Right ventricle myocardium superior (tissue), 1 donor: ENCODE data around the gene BAG1. TPM values are rescaled to one million over a fixed set of nuclear protein-coding genes. Genes with fewer than 3 reads are reported as not detected.

Experiments
- ATAC-seq: fragments of 200-7000 bp; cut with Tn5 transposase; one replicate; pipeline ENCODE4 v1.9.1; 2020; ENCODE audit warnings: mild to moderate bottlenecking; ENCODE audit not compliant: poor library complexity
- DNase-seq: peaks from one replicate; pipeline ENCODE4 v3.0.0-alpha.2; 2020
- intact Hi-C: fragments of 100-400 bp; cut with DNase I; formaldehyde crosslinking; loops from one replicate; pipeline ENCODE4 v1.11.2; 2022
- long read RNA-seq: library from polyadenylated mRNA; unstranded; transcript quantifications from one replicate; pipeline ENCODE4 v2.0.0, GENCODE V29; 2021
- total RNA-seq: library from RNA; stranded (reverse); fragmentation: NEBNext Ultra II Directional; extraction: Animal tissue kit (Norgen Biotek cat#: 25700); gene quantifications from one replicate; pipeline ENCODE4 v1.2.1, GENCODE V29; 2021
- donor health status: DM: no; HTN: yes; CAD: no; lungs with severe emphysema.

BAG1 gene
- 131 TPM for total RNA-seq
- long read RNA-seq, transcript BAG1-210 (7 exons, 3,786 nt), result major isoform, 220 of 227 reads
- long read RNA-seq, partial matches to known transcripts, result 0 of 227 reads
- long read RNA-seq, other reads (novel, unspliced or antisense), result 7 of 227 reads

GRCh38 chr9:33264473-33265177, at the start of gene BAG1, which contains the start of gene CHMP5:
BAG1 (minus strand) TSS chr9:33264708.
CHMP5 (plus strand) TSS chr9:33265049; CDS start chr9:33265079, 30 bp downstream.
- peak; percentile 100 for DNase-seq
- peak; percentile 98 for ATAC-seq
- intact Hi-C loops, result no loop called here

GRCh38 chr9:33311953-33312352, 47.4 kb upstream of the BAG1 start:
- no peak for ATAC-seq
- no peak for DNase-seq
- intact Hi-C loops, result no loop called here

- DNase-seq, result no peak
- ATAC-seq, result no peak
- intact Hi-C loops, result no loop called here
These were observed 46.2 kb upstream of the BAG1 start for GRCh38 chr9:33310748-33311147.

- intact Hi-C loops, result no loop called here
- ATAC-seq (no peak), DNase-seq (no peak)
These were observed 45.4 kb upstream of the BAG1 start for GRCh38 chr9:33309903-33310302.

GRCh38 chr9:33307067-33307466, 42.6 kb upstream of the BAG1 start:
- DNase-seq (no peak), ATAC-seq (no peak)
- intact Hi-C loops, result no loop called here

- intact Hi-C loops, result no loop called here
- DNase-seq (no peak), ATAC-seq (no peak)
These were observed 41.5 kb upstream of the BAG1 start for GRCh38 chr9:33306037-33306436.

- ATAC-seq, result no peak
- intact Hi-C loops, result no loop called here
- no peak for DNase-seq
These were observed 39.9 kb upstream of the BAG1 start for GRCh38 chr9:33304362-33304761.

- ATAC-seq, result no peak
- intact Hi-C loops, result no loop called here
These were observed 36.0 kb upstream of the BAG1 start for GRCh38 chr9:33300546-33300945.

GRCh38 chr9:33297432-33297831, 32.9 kb upstream of the BAG1 start:
- peak; percentile 47 for ATAC-seq
- peak; percentile 56 for DNase-seq
- intact Hi-C loops, result no loop called here

More at GRCh38 chr9:33300546-33300945, 36.0 kb upstream of the BAG1 start:
- DNase-seq, result no peak

GRCh38 chr9:33295571-33295970, 31.1 kb upstream of the BAG1 start:
- ATAC-seq (no peak), DNase-seq (no peak)
- intact Hi-C loops, result no loop called here

- intact Hi-C loops, result no loop called here
- DNase-seq, result no peak
- ATAC-seq, result no peak
These were observed 30.3 kb upstream of the BAG1 start for GRCh38 chr9:33294670-33295432.

- ATAC-seq, result no peak
- intact Hi-C loops, result no loop called here
- no peak for DNase-seq
These were observed 29.3 kb upstream of the BAG1 start for GRCh38 chr9:33293782-33294181.

- ATAC-seq, result no peak
- intact Hi-C loops, result no loop called here
These were observed 27.4 kb upstream of the BAG1 start for GRCh38 chr9:33291901-33292300.

GRCh38 chr9:33291031-33291397, 26.5 kb upstream of the BAG1 start:
- ATAC-seq (no peak), DNase-seq (no peak)
- intact Hi-C loops, result no loop called here

More at GRCh38 chr9:33291901-33292300, 27.4 kb upstream of the BAG1 start:
- no peak for DNase-seq

- DNase-seq (peak; percentile 99), ATAC-seq (peak; percentile 94)
- intact Hi-C loops, result no loop called here
These were observed 25.9 kb upstream of the BAG1 start, which contains the start of gene NFX1 for GRCh38 chr9:33290247-33291030. NFX1 (plus strand) TSS chr9:33290516; CDS start chr9:33290573, 57 bp downstream.

GRCh38 chr9:33289936-33290246, 25.4 kb upstream of the BAG1 start:
- DNase-seq, result no peak
- intact Hi-C loops, result loop anchor here (10.0 kb wide), 1 partner anchor 175 kb away; no protein-coding TSS in a partner anchor
- peak; percentile 62 for ATAC-seq

- ATAC-seq (peak; percentile 13), DNase-seq (no peak)
- intact Hi-C loops, result loop anchor here (10.0 kb wide), 1 partner anchor 175 kb away; no protein-coding TSS in a partner anchor
These were observed 25.0 kb upstream of the BAG1 start for GRCh38 chr9:33289496-33289895.

- ATAC-seq (no peak), DNase-seq (no peak)
- intact Hi-C loops, result loop anchor here (10.0 kb wide), 1 partner anchor 176 kb away; no protein-coding TSS in a partner anchor
These were observed 24.4 kb upstream of the BAG1 start for GRCh38 chr9:33288828-33289483.
